DMS79 treated with DMSO at 0.1 percent for 48 hours (cell line): Measurements from ENCODE around the gene EMILIN2.

Experiments
- DNase-seq: peaks from one replicate; lab custom pipeline; 2025; lab: John Stamatoyannopoulos, UW

The EMILIN2 gene

DNA sequence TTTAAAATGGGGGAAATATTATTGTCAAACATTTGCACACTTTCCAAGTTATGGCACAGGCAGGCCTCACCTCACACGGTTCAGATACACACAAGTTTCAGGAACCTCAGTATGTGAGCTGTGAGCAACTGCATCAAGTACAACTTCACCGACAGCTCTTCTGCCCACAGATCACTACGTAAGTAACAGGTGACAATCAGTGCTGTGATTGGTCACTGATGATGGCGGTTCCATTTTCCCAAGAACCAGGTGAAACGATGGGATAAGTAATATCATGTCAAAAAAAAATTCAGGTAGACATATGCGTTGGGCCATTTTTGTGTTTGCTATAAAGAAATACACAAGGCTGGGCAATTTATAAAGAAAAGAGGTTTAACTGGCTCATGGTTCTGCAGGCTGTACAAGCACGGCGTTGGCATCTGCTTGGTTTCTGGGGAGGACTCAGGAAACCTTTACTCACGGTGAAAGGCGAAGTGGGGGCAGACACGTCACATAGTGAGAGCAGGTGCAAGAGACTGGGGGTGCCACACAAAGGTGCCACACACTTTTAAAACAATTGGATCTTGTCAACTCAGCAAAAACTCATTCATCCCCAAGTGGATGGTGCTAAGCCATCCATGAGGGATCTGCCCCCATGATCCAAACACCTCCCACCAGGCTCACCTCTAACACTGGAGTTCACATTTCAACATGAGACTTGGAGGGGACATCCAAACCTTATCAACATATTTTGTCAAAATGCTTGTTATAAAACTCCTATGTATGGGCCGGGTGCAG is 108.3 kb downstream of the EMILIN2 start:
- no peak for DNase-seq

DNA sequence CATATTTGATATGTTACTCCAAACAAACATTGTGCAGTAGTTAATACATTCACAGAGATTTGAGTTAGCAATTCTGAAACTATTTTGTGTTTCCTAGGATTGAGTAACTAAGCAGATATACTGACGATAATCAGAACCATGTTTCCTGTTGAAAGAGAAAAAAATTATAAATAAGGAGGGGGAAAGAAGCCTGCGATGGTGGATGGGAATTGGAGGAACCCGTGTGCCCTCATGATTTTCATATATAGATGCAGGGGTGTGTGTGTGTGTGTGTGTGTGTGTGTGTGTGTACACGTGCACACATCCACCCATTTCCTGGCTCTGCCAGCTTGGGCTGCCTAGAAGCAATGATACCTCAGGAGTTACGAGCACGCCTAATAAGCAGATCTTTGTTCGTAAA is 109.2 kb downstream of the EMILIN2 start:
- DNase-seq, result no peak

DNA sequence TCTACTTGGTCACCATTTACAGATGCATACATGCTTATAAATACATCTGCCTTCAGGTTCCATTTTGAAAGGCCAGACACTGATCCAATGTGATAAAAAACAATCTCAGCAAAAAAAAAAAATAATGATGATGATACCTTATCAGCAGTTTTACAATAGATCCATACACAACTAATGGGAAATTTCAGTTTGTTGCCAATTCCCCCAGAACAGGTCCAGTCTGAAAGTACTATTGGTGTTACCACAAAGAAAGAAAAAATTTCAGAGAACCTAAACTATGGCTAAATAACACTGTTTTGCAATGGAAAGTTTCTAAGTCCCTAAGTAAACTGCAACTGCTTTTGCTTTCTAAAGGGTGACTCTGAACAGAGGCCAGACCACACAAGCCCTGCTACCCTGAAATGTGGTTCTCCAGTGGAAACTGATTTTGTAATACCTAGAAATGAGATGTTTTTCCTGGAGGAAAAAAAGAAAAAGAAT is 112.1 kb downstream of the EMILIN2 start:
- no peak for DNase-seq

- DNase-seq, result no peak
Measured at GRCh38 chr18:2959341-2959740, 112.5 kb downstream of the EMILIN2 start.

- DNase-seq, result no peak
Measured at GRCh38 chr18:2960983-2961696, 114.3 kb downstream of the EMILIN2 start.

GRCh38 chr18:2961821-2962220 is 115.0 kb downstream of the EMILIN2 start:
- no peak for DNase-seq

- no peak for DNase-seq
Measured at GRCh38 chr18:2963048-2963447, 116.2 kb downstream of the EMILIN2 start.

DNA sequence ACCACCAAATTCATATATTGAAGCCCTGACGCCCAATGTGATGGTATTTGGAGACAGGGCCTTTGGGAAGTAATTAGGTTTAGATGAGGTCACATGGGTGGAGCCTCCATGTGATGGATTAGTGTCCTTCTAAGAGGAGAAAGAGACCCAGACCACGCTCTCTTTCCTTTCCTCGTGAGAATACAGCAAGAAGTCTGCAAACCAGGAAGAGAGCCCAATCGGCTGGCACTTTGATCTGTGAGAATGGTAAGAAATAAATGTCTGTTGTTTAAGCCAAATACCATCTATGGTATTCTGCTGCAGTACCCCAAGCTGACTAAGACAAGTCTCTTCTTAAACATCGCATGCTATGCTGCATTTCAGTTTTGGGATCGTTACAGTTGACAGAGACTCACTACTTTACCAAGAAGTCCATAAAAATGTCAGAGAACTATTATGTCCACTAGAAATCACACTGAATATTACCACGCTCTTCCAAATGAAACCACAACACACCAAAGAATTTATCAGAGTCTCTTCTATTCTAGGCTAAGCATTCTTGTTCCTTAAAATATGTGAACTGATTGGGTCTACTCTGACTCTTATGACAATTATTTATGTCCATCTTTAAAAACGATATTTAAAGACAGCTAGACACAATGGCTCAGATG is 117.7 kb downstream of the EMILIN2 start:
- no peak for DNase-seq
